Body of pancreas (tissue), 4 donors: Measurements from ENCODE around the gene KRTAP10-5. TPM values are rescaled to one million over a fixed set of nuclear protein-coding genes. Genes with fewer than 3 reads are reported as not detected.

Experiments used
- ATAC-seq: fragments of 150-250 bp; one replicate; pipeline ENCODE4 v1.9.1; 2016
- DNase-seq, 4 donors: peaks; one replicate each; pipeline ENCODE4 v3.0.0-alpha.2; 2019
- H3K27ac ChIP-seq, 4 donors: fragments of 200-600 bp; sonication (generic); 1 replicate in 3 of 4; 2 replicates in 1 of 4; pipeline versions ENCODE4 v1.5.1 to v1.6.1; 2016 to 2019; ENCODE audit warnings: mild to moderate bottlenecking in 1 of 4, mixed read lengths in 1 of 4, moderate library complexity in 1 of 4
- H3K27me3 ChIP-seq, 2 donors: fragments of 200-600 bp; sonication (generic); one replicate each; pipeline ENCODE4 v1.6.0; 2016; ENCODE audit warnings: mild to moderate bottlenecking in 1 of 2
- H3K36me3 ChIP-seq, 2 donors: fragments of 200-600 bp; sonication (generic); replicated peaks in 1 of 2; 2 replicates each; pipeline ENCODE4 v1.5.1; 2016; ENCODE audit warnings: low read depth in 2 of 2; ENCODE audit not compliant: insufficient read depth in 1 of 2
- H3K4me1 ChIP-seq: fragments of 200-600 bp; sonication (generic); one replicate; pipeline ENCODE4 v1.6.0; 2016
- H3K4me3 ChIP-seq, 2 donors: fragments of 200-600 bp; sonication (generic); 1 replicate in 1 of 2; 2 replicates in 1 of 2; pipeline ENCODE4 v1.5.1; 2016 to 2019
- H3K9me3 ChIP-seq, 3 donors: fragments of 200-600 bp; sonication (generic); 1 replicate in 2 of 3; 2 replicates in 1 of 3; pipeline ENCODE4 v1.5.1; 2016
- POLR2A ChIP-seq, 3 donors: fragments of 450-650 bp; IDR thresholded peaks; one replicate each; pipeline ENCODE4 v1.6.1; 2016; ENCODE audit warnings: antibody characterized with exemption in 3 of 3, mild to moderate bottlenecking in 2 of 3
- WGBS, 2 donors: methylation state at CpG; one replicate each; pipeline ENCODE4 v1.1.5; 2017; 5-methylcytosine and 5-hydroxymethylcytosine counted together
- intact Hi-C: fragments of 100-400 bp; cut with DNase I; formaldehyde crosslinking; loops from one replicate; pipeline ENCODE4 v1.15.1; 2023
- total RNA-seq, 2 donors: library from RNA; depleted of rRNA; stranded (reverse); fragments of >200 nt; gene quantifications; one replicate each; pipeline ENCODE4 v1.1.0, GENCODE V29; 2016
- TF ChIP-seq, protein P1 (sequence below), 7 experiments: fragments of 450-650 bp in 4 of 7; fragments of 200-600 bp in 3 of 7; sonication (generic) in 3 of 7; IDR thresholded peaks; one replicate each; pipeline ENCODE4 v1.5.1; 2016 to 2019; ENCODE audit warnings: antibody characterized with exemption in 7 of 7

Gene KRTAP10-5
- total RNA-seq, 2 donors from 2014 or later = not detected

DNA sequence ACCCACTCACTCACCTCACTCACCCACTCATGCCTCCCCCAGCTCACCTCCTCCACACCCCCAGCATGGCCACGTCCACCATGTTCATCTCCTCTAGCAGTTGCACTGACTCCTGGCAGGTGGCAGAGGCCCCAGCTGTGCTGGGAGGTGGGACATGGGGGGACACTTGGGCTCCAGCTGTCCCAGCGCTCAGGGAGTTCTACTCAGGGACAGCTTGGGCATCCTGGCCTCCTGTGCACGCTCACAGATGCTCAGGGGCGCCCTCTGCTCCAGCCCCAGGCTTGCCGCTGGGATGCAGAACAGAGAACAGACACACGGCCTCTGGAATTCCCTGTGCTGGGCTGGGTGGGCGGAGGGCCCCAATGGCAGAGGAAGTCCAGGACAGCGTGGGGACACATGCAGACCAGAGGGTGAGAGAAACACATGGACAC is 36.7 kb upstream of the KRTAP10-5 start:
- Histone ChIP-seq H3K27ac (no peak overlapping the region), H3K4me3 (no peak overlapping the region), H3K9me3 (no peaks in the 10 kb centered on the region), H3K27me3 (no peaks in the 10 kb centered on the region), H3K4me1 (no peaks in the 10 kb centered on the region), H3K36me3 (no peaks in the 10 kb centered on the region)
- DNase-seq (no peak), ATAC-seq (no peak)
- intact Hi-C loops = no loop called here
- WGBS, 2 donors = 34 to 53% methylated on average over 4 to 8 of the region's 8 CpGs
- no peak for TF ChIP-seq POLR2A (IDR thresholded peaks at IDR 0.05)
- TF ChIP-seq, protein P1, sequence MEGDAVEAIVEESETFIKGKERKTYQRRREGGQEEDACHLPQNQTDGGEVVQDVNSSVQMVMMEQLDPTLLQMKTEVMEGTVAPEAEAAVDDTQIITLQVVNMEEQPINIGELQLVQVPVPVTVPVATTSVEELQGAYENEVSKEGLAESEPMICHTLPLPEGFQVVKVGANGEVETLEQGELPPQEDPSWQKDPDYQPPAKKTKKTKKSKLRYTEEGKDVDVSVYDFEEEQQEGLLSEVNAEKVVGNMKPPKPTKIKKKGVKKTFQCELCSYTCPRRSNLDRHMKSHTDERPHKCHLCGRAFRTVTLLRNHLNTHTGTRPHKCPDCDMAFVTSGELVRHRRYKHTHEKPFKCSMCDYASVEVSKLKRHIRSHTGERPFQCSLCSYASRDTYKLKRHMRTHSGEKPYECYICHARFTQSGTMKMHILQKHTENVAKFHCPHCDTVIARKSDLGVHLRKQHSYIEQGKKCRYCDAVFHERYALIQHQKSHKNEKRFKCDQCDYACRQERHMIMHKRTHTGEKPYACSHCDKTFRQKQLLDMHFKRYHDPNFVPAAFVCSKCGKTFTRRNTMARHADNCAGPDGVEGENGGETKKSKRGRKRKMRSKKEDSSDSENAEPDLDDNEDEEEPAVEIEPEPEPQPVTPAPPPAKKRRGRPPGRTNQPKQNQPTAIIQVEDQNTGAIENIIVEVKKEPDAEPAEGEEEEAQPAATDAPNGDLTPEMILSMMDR (IDR thresholded peaks at IDR 0.05) = no peak

DNA sequence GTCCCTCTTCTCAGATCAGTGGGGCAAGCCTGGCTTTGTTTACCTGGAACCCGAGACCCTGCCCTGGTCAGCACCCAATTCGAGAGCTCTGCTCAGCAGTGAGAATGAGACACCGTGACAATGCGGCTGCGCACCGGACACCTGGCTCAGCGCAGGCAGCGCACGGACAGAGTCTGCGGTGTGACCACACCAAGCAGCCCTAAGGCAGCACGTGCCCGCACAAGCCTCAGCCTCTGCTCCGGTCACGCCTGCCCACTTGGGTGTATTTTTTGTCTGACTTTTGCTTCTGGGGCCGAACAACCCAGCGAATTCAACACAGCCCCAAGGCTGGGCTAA is 36.2 kb upstream of the KRTAP10-5 start:
- H3K36me3 ChIP-seq = no peaks in the 10 kb centered on the region
- DNase-seq (no peak), ATAC-seq (no peak)
- no peak overlapping the region for H3K4me3 ChIP-seq
- TF ChIP-seq POLR2A (IDR thresholded peaks at IDR 0.05) = no peak
- TF ChIP-seq, protein P1 (IDR thresholded peaks at IDR 0.05) = no peak
- peaks cover 0 to 4% (median 0%) of the 10 kb centered on the region in 3 donors for H3K9me3 ChIP-seq
- intact Hi-C loops = no loop called here
- H3K4me1 ChIP-seq = no peaks in the 10 kb centered on the region
- WGBS, 2 donors = 46 to 69% methylated on average over 2 to 16 of the region's 16 CpGs
- no peak overlapping the region for H3K27ac ChIP-seq
- no peaks in the 10 kb centered on the region for H3K27me3 ChIP-seq

DNA sequence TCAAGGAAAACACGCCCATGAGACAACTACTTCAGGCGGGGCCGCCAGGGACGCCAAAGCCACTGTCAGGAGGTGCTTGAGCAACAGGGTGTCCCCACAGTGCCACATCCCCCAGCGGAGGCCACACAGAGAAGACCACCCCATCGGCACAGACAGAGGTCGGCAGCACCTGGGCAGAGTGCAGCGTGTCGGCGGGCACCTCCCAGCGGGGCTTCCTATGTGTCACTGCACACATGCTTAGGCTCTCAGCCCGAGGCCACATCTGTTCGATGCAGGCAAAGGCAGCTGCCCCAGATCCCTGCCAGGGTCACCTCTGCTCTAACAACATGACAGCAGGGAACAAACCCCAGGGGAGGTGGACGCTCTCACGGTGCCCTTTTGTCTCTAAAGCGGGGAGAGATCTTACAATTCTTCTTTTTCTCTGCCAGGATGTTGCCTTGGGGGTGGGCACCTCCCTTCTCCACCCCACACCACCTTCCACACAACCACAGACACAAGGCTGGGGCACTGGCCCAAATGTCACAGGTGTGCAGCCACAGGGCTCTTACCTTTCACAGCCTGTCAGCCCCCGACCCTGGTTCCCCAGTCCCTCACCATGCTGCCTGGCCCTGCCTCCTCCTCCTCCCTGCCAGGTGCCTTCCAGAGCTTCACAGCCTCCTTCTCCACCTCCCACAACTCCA is 35.6 kb upstream of the KRTAP10-5 start:
- no peak overlapping the region for H3K4me3 ChIP-seq
- DNase-seq = no peak
- H3K27ac ChIP-seq = no peak overlapping the region
- TF ChIP-seq, protein P1 (IDR thresholded peaks at IDR 0.05) = no peak
- TF ChIP-seq POLR2A (IDR thresholded peaks at IDR 0.05) = no peak
- WGBS, 2 donors = 51 to 56% methylated on average over 4 to 17 of the region's 17 CpGs
- no peak for ATAC-seq
- no peaks in the 10 kb centered on the region for H3K36me3 ChIP-seq
- no peaks in the 10 kb centered on the region for H3K4me1 ChIP-seq
- H3K9me3 ChIP-seq = peaks cover 0 to 8% (median 0%) of the 10 kb centered on the region in 3 donors
- intact Hi-C loops = no loop called here
- H3K27me3 ChIP-seq = no peaks in the 10 kb centered on the region

DNA sequence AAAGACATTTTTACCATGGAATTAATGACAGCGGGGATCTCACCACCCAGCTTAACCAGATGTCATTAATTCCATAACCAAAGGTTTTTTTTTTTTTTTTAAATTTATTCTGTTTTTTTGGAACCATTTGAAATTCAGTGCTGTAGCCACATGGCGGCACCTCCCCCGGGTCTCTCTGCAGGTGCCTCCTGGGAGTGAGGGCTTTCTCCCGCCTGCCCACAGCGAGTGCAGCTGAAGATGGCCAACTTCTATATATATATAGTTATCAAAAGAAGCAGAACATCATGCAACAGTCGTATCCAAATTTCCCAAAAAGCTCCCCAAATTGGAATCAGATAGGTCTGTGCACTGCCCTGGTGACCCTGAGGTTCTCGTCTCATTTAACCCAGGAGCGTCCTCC is 35.1 kb upstream of the KRTAP10-5 start:
- no peaks in the 10 kb centered on the region for H3K27me3 ChIP-seq
- DNase-seq (no peak), ATAC-seq (no peak)
- TF ChIP-seq, protein P1 (IDR thresholded peaks at IDR 0.05) = no peak
- TF ChIP-seq POLR2A (IDR thresholded peaks at IDR 0.05) = no peak
- no peaks in the 10 kb centered on the region for H3K36me3 ChIP-seq
- intact Hi-C loops = no loop called here
- peaks cover 0 to 14% (median 0%) of the 10 kb centered on the region in 3 donors for H3K9me3 ChIP-seq
- H3K4me1 ChIP-seq = no peaks in the 10 kb centered on the region
- no peak overlapping the region for H3K4me3 ChIP-seq
- 53 to 63% methylated on average over 8 of the region's 8 CpGs for WGBS, 2 donors
- no peak overlapping the region for H3K27ac ChIP-seq

DNA sequence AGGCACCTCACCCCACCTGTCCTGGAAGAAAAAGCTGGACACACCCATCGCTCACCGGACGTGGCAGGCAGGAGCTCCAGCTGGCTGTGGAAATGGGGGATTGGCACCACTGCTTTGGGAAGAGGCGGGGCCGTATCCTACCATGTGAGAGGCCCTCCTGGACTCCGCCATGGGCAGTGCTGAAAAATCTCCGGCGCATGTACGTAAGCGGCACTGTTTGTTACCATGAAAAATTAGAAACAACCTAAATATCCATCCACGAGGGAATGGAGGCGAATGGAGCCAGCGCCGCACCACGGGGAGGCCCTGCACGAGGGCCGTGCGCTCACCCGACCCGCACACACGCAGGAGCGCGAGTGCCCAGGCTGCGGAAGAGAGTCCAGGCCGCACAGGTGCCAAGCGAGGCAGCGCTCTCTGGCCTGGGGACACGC is 34.6 kb upstream of the KRTAP10-5 start:
- Histone ChIP-seq H3K27ac (no peak overlapping the region), H3K4me3 (no peak overlapping the region), H3K4me1 (no peaks in the 10 kb centered on the region), H3K36me3 (no peaks in the 10 kb centered on the region), H3K9me3 (peaks cover 0 to 19% (median 0%) of the 10 kb centered on the region in 3 donors), H3K27me3 (no peaks in the 10 kb centered on the region)
- ATAC-seq = no peak
- no peak for DNase-seq
- no peak for TF ChIP-seq POLR2A (IDR thresholded peaks at IDR 0.05)
- TF ChIP-seq, protein P1 (IDR thresholded peaks at IDR 0.05) = no peak
- 71 to 75% methylated on average over 28 of the region's 28 CpGs for WGBS, 2 donors
- intact Hi-C loops = no loop called here
